ENCODE results near the gene TBC1D20.
"Not testable (repeated sequence)": the region's sequence is repeated elsewhere in the genome, so short reads cannot be mapped to it uniquely, and the experiment has no call there.

The TBC1D20 gene

DNA sequence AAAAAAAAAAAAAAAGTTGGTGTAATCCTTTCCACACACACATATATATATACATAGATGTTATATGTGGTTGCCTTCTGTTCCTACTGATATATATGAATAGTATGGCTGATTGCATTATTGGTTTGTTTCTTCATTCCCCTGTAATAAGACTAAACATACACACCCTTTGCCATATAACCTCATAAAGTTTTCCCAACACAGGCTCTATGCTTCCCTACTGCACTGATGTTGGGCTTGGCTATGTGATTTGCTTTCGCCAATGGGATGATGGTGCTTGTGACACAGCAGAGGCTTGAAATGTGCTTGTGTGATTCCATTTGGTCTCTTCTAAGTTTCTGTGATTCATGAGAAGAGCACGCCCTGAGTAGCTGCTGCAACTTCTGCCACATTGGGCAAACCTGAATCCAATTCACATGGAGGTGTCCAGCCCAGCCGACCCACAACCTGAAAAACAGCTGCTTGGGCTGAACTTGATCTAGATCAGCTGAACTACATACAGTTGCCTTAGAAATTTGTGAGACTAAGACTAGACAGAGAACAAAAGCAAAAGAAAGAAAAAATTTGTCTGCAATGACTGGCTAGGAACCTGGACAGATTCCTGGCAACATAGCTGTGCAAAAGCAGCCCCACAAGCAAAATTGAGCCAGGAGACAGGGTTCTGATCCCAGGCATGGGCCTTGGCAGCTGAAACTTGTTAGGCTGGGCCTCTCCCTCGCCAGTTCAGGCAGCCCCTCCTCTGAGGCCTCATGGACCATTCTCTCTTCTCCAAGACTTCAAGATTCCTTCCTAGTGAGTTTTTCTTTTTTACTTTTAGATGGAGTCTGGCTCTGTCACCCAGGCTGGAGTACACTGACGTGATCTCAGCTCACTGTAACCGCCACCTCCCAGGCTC is 13.4 kb upstream of the TBC1D20 start:
- no peak for DNase-seq

- no peak for DNase-seq
Observed at GRCh38 chr20:474581-474980, 12.2 kb upstream of the TBC1D20 start.

DNA sequence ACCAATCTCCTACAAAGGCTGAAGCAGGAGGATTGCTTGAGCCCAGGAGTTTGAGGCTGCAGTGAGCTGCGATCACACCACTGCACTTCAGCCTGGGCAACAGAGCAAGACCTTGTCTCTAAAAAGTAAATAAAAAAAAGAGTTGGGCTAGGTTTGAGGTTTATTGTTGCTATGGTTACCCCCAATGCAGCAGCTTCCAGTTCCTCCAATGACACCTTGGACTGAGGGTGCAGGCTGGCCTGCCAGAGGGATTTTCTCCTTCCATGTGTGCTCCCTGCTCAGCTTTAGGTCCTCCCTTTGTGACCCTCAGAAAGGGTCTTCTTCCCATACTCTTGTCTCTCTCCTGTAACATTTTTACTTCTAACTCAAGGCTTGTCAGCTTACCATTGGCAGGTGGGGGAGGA is 10.6 kb upstream of the TBC1D20 start:
- DNase-seq, result no peak

- no peak for DNase-seq
Observed at GRCh38 chr20:472137-472846, 10.0 kb upstream of the TBC1D20 start.

DNA sequence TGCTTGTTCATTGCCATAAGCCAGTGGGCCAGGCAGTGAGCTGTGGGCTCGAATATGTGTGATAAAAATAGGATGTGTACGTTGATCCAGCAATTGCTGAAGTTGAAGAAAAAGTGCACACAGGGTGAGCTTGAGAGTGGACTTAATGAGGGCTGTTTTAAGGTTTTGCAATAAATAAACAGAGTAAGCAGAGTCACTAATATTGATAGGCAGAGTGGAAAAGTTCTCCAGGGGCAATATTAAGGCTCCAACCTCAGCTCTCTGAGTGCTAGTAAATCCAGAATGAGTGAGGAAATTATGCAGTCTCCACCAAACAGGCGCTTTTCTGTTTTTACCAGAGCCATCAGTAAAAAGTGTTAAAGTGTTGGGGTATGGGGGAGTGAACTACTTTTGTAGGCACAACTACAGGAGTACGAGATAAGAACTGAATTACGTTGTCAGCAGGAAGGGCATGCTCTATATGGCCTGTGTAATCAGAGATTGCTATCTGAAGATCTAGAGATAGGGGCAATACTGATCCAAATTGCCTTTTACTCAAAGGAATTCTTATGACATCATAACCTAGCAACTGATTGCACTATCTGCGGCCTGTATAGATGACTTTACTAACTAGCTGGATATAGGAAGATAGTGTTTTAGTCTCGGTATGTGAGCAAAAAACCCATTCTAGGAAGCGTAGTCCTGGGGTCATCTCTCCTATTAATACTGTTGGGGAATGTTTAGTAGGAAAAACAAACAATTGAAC is 7.6 kb upstream of the TBC1D20 start:
- no peak for DNase-seq

DNA sequence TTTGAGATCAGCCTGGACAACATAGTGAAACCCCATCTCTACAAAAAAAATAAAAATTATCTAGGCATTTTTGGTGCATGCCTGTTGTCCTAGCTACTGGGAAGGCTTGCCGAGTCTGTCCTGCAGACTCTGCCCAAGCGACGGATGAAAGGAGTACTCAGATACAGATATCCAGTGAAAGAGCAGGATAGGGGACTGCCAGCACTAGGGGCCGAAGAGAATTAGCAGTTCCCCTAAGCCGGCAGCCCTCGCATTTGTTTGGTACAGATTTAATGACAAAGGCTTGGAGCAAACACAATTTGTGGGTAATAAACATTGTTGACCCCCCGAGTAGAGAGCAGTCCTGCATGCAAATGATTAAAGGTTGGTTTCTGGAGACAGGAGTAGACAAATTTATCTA is 5.4 kb upstream of the TBC1D20 start:
- DNase-seq, result no peak

DNA sequence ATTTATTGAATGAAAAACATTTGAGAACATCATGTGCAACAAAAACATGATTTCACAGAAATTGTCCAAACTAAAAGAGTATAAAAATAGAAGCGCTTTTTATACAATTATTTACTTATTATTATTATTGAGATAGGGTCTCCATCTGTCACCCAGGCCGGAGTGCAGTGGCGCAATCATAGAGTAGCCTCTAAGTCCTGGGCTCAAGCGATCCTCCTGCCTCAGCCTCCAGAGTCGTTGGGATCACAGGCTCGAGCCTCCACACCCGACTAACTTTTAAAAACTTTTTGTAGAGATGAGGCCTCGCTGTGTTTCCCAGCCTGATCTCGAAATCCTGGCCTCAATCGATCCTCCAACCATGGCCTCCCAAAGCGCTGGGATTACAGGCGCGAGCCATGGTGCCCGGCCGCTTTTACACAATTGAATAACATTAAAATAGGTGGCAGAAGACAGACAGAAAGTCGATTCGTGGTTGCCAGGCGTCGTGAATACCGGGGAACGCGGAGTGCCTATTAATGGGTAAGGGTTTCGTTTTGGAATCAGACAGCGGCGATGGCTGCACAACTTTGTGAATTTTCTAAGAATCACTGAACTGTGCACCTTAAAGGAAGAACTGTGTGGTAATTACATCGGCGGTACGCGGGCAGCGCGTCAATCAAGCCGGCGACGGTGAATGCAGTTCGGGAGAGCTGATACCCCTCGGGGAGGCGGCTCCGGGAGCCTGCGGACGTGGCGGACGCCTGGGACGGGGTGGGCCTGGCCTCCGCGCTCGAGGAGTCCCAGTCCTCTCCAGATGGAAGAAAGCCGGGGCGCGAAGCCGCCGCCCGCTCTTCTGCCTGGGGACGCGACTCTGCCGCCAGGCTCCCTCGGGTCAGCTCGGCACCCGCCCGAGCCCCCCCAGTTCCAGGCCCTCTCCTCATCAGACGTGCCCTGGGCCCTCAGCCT is 807 bp downstream of the TBC1D20 start:
- peak; percentile 49 to 81 (median 78) for DNase-seq

DNA sequence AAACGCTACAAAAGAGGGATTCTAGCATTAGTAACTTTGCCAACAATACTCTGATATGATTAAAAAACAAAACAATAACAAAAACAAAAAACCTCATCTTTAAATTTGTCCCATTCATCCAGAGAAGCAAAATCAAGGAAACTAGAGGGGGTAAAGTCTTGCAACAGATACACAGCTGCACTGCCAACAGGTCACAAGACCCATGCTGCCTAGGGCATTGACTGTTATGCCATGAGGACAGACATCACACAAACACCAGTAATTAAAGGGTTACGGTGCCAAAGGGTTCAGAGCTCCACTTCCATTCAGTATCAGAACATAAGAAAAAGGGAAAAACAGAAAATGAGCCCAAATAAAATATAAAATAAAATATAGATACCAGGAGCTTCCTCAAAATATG is 1.6 kb downstream of the TBC1D20 start:
- DNase-seq, result peak in 1 of 3 experiments; percentile 14

GRCh38 chr20:460180-460579 is 2.2 kb downstream of the TBC1D20 start:
- DNase-seq, result no peak

GRCh38 chr20:458776-459175 is 3.6 kb downstream of the TBC1D20 start:
- DNase-seq, result no peak

DNA sequence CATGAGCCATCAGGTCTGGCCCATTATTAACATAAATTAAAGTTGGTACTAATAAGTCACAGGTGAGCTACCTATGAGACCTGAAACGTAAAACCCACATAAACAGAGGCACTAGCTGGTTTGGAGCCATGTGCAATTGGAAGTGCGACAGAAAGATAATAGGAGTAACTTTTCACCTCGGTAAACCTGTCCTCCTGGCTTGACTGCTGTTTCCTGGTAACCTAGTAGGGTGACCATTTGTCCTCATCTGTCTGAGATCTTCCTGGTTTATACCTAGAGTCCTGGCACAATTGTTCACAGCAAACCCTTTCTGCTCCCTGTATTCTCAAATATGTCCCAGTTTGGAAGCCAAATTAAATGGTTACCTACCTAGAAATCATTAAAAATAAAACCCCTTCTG is 7.4 kb downstream of the TBC1D20 start:
- no peak for DNase-seq

DNA sequence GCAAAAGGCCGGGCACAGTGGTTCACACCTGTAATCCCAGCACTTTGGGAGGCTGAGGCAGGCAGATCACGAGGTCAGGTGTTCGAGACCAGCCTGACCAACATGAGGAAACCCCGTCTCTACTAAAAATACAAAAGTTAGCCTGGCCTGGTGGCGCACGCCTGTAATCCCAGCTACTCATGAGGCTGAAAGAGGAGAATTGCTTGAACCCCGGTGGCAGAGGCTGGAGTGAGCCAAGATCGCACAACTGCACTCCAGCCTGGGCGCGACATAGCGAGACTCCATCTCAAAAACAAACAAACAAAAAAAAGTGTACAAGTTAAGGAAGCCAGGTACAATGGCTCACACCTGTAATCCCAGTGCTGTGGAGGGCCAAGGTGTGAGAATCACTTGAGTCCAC is 10.3 kb downstream of the TBC1D20 start:
- DNase-seq, result not testable (repeated sequence)

DNA sequence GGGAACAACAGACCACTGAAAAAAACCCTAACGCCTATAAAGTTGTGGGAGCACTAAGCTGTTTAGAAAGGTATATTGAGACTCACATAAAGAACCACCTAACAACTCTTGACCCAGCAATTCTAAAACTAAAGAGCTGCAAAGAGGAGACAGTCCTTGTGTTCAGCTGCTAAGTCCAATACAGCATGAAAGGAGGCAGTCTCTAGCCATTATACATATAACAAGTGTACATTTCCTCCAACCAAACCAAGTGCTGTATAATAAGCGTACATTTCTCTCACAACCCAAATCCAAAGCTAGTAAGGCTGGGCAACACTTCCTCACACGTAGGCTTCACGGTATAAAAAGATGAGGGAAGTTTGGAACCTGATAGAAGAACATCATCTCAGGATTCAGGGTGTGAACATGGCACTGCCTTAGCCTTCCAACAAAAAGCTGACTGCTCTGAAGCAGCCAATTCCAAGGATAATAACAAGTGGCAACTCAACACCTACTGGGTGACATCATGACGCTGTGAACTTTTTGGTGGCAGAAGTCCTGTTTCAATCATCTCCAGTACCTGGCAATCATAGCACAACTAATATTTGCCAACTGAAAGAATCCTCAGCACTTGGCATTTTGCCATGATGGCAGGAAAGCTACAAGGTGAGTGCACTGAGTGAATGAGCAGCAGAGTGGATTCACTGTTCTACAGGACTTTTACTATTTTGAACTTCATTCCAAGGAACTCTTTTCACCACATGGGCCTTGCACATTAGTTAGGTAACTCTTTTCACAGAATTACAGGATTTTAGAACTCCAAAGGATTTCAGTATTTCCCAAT is 16.6 kb downstream of the TBC1D20 start:
- peak in 1 of 3 experiments; percentile 36 for DNase-seq

DNA sequence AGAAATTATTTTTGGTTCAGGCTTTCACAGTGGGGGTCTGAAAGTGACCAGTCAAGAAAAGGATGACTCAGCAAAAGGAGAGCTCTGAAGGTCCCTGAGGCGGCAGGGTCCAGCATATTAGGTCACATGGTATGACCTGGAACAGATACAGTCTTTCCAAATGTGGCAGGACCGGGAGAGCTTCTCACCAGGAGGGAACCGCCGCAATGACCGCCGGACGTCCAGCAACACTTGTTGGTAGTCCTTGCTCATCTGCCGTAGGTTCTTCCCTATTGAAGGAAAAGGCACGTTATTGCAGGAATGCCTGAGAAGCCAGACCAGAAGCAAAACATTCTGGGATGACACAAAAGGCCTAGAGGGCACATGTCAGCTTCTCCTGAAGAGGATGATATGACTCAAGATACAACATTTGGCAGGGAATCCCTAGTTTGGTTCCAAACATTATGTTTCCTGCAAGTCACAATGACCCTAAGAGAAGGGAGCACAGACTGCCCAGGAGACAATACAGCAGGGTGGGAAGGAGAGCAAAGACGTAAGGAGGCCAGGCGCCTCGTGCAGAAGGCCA is 17.4 kb downstream of the TBC1D20 start:
- no peak for DNase-seq

DNA sequence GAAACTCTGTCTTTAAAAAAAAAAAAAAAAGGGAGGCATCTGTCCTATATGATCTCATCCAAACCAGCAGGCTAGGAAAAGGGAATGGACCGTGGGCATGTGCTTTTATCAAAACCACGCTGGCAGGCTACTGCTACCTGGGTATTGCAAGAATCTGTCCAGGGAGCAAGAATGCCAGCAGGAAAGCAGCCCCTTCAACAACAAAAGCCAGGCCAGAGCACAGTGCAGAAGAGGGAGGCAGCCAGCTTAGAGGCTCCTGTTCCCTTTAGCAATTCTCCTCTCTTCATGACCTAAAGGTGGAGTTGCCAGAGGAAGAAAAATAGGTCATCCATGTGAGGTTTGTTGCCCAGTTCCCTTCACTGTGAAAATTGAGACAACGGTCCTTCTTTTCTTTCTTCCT is 18.2 kb downstream of the TBC1D20 start:
- no peak for DNase-seq

DNA sequence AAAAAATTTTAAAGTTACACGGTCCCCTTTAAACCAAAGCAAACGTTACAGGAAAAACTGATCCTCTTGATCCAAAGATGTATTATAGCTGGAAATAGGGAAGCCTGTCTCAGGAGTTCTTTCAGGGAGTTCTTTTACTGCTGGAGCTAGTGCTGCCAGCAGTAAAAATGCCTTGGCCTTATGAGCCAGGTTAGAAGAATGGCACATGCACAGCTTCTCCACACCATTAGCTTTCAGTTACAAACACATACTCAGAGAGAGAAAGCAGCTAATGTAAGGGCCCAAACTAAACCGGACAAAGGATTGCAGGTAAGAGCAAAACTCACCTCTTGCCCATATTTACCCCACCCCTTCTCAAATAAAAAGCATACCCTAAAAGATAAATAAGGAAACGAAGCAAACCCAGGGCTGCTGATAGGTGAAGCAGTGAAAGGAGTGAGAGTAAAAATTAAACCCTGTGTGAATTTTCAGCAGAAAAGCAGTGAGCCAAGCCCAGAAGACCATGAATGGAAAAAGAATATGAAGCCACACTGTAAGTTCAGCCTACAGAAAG is 19.0 kb downstream of the TBC1D20 start:
- DNase-seq, result no peak

GRCh38 chr20:440636-441035 is 21.7 kb downstream of the TBC1D20 start:
- no peak for DNase-seq

- no peak for DNase-seq
Observed at GRCh38 chr20:440148-440547, 22.2 kb downstream of the TBC1D20 start.

GRCh38 chr20:438571-439469 is 23.5 kb downstream of the TBC1D20 start:
- no peak for DNase-seq
